ENCODE data around the gene COL15A1.

Gene COL15A1

DNA sequence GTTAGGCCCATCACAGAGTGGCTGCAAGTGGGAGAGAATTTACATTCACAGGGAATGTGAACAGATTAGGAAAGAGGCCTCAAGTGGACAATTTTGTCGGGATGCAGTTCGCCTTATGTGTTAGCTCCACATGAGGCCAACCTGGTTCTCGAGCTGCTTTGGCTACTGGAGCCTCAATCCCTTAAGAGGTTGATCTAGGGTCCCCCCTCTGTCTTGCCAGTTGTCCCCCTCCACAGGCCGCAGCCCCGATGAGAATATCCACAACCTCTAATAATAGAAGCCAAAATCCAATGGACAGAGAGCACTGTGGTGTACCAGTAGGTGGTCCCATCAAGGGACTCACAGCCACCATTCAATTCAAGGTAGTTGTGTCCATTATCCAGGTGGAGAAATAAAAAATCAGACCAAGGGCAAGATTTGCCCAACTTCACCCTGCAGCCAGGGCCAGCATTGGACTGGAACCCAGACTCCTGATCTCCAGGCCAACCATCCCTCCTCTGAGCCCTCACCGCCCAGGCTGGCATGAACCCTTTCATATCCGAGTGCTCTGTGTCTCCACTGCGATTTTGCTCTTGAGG lies 1.7 kb upstream of the COL15A1 start:
- no peak for DNase-seq (ENCODE audit: low read depth in 1 of 2, low spot score in 1 of 2)
- Histone ChIP-seq H3K4me3 (replicated peaks; ENCODE audit: insufficient read depth, low read length) (no peak overlapping the region), H3K27me3 (ENCODE audit: insufficient read depth, poor library complexity, severe bottlenecking) (peaks cover 41% of the 10 kb centered on the region), H3K27ac (replicated peaks) (no peak overlapping the region)
- TF ChIP-seq, protein P1, sequence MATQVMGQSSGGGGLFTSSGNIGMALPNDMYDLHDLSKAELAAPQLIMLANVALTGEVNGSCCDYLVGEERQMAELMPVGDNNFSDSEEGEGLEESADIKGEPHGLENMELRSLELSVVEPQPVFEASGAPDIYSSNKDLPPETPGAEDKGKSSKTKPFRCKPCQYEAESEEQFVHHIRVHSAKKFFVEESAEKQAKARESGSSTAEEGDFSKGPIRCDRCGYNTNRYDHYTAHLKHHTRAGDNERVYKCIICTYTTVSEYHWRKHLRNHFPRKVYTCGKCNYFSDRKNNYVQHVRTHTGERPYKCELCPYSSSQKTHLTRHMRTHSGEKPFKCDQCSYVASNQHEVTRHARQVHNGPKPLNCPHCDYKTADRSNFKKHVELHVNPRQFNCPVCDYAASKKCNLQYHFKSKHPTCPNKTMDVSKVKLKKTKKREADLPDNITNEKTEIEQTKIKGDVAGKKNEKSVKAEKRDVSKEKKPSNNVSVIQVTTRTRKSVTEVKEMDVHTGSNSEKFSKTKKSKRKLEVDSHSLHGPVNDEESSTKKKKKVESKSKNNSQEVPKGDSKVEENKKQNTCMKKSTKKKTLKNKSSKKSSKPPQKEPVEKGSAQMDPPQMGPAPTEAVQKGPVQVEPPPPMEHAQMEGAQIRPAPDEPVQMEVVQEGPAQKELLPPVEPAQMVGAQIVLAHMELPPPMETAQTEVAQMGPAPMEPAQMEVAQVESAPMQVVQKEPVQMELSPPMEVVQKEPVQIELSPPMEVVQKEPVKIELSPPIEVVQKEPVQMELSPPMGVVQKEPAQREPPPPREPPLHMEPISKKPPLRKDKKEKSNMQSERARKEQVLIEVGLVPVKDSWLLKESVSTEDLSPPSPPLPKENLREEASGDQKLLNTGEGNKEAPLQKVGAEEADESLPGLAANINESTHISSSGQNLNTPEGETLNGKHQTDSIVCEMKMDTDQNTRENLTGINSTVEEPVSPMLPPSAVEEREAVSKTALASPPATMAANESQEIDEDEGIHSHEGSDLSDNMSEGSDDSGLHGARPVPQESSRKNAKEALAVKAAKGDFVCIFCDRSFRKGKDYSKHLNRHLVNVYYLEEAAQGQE (IDR thresholded peaks at IDR 0.05; ENCODE audit: insufficient replicate concordance, low read depth), result no peak
- no peak for TF ChIP-seq POLR2AphosphoS5 (IDR thresholded peaks at IDR 0.05; ENCODE audit: low read depth)
- TF ChIP-seq, protein P2, sequence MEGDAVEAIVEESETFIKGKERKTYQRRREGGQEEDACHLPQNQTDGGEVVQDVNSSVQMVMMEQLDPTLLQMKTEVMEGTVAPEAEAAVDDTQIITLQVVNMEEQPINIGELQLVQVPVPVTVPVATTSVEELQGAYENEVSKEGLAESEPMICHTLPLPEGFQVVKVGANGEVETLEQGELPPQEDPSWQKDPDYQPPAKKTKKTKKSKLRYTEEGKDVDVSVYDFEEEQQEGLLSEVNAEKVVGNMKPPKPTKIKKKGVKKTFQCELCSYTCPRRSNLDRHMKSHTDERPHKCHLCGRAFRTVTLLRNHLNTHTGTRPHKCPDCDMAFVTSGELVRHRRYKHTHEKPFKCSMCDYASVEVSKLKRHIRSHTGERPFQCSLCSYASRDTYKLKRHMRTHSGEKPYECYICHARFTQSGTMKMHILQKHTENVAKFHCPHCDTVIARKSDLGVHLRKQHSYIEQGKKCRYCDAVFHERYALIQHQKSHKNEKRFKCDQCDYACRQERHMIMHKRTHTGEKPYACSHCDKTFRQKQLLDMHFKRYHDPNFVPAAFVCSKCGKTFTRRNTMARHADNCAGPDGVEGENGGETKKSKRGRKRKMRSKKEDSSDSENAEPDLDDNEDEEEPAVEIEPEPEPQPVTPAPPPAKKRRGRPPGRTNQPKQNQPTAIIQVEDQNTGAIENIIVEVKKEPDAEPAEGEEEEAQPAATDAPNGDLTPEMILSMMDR (IDR thresholded peaks at IDR 0.05; ENCODE audit: insufficient read depth, low read length), result no peak
- no peak for TF ChIP-seq SPI1 (IDR thresholded peaks at IDR 0.05; ENCODE audit: borderline replicate concordance, low read depth)
- TF ChIP-seq GABPA (IDR thresholded peaks at IDR 0.05; ENCODE audit: low read depth), result no peak

DNA sequence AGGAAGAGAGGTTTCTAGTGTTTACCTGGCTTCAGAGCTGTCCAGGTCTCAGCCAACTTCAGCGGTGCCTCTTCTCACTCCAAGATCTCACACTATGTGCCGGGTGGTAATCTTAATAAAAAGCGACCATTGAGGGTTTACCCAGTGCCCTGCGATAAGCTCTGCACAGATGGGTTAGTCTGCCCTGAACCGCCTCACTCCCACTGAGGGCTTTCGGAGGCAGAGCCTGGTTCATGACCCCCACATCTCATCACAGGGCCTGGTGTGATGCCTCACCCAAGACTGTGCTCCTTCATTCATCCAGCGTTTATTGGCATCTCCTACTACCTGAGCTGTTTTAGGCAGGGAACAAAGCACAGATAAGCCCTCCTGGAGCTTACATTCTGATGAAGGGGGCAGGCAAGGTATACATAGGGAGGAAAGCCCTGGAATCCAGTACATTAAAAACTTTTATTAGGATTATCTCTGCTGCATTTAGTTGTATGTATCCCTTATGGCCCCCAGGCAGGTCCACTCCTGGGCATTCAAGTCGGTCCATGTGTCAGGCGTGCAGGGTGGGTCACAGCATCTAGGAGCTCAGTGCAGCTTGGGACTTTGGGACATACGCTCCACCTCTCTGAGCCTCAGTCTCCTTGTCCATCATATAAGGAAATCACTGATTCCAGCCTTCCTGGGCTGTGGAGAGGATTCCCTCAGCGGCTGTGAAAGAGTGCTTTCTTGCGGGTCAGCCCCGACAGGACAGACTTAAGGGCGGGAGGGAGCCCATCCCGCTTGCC lies 613 bp upstream of the COL15A1 start:
- Histone ChIP-seq H3K27me3 (ENCODE audit: insufficient read depth, poor library complexity, severe bottlenecking) (peaks cover 41% of the 10 kb centered on the region), H3K4me3 (replicated peaks; ENCODE audit: insufficient read depth, low read length) (no peak overlapping the region)
- DNase-seq (ENCODE audit: low read depth in 1 of 2, low spot score in 1 of 2), result no peak

DNA sequence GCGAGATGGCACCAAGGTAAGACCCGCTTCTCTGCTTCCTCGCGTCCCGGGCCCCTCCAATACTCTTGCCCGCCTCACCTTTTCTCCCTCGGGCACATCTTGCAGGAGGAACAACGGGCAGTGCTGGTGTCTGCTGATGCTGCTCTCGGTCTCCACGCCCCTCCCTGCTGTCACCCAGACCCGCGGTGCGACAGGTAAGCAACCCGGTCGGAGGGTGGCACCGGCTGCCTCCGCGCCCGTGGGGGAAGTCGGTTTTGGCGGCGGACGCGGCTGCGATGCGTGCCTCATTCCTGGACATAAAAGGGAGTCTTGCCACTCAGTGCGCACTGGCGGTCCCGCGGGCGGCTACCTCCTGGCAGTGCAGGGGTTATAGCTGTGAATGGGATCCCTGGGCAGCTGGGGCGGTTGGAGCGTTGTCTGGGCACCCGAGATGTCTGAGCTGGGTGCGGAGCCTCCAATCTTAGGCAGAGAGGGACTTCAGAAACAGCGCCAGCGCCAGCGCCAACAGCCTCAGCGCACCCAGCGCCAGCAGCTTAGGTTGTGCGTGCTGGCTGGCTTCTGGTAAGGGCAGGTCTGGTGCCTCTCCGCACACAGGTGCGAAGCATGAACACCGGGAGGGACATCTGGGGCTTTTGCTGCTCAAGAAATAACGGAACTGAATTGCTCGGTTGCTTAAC lies 488 bp downstream of the COL15A1 start:
- Histone ChIP-seq H3K27ac (replicated peaks) (no peak overlapping the region), H3K4me3 (replicated peaks; ENCODE audit: insufficient read depth, low read length) (peak overlapping the region; percentile 0; the same call in 1 of the 2 replicates), H3K27me3 (ENCODE audit: insufficient read depth, poor library complexity, severe bottlenecking) (peaks cover 42% of the 10 kb centered on the region)
- DNase-seq (ENCODE audit: low read depth in 1 of 2, low spot score in 1 of 2), result peak; percentile 37 to 61
- TF ChIP-seq, protein P2 (IDR thresholded peaks at IDR 0.05; ENCODE audit: insufficient read depth, low read length), result no peak
- TF ChIP-seq POLR2AphosphoS5 (IDR thresholded peaks at IDR 0.05; ENCODE audit: low read depth) (no peak), SPI1 (IDR thresholded peaks at IDR 0.05; ENCODE audit: borderline replicate concordance, low read depth) (no peak; the same call in 1 of the 2 replicates), GABPA (IDR thresholded peaks at IDR 0.05; ENCODE audit: low read depth) (no peak)
- TF ChIP-seq, protein P1 (IDR thresholded peaks at IDR 0.05; ENCODE audit: insufficient replicate concordance, low read depth), result no peak

More for the DNA sequence above, 613 bp upstream of the COL15A1 start:
- H3K27ac ChIP-seq (replicated peaks), result no peak overlapping the region
- TF ChIP-seq, protein P2 (IDR thresholded peaks at IDR 0.05; ENCODE audit: insufficient read depth, low read length), result no peak
- TF ChIP-seq POLR2AphosphoS5 (IDR thresholded peaks at IDR 0.05; ENCODE audit: low read depth), result no peak
- TF ChIP-seq, protein P1 (IDR thresholded peaks at IDR 0.05; ENCODE audit: insufficient replicate concordance, low read depth), result no peak
- no peak for TF ChIP-seq SPI1 (IDR thresholded peaks at IDR 0.05; ENCODE audit: borderline replicate concordance, low read depth)
- no peak for TF ChIP-seq GABPA (IDR thresholded peaks at IDR 0.05; ENCODE audit: low read depth)
